ENCODE data around the gene HIBCH.
"Not testable (repeated sequence)": the region's sequence is repeated elsewhere in the genome, so short reads cannot be mapped to it uniquely, and the experiment has no call there.

Gene HIBCH

DNA sequence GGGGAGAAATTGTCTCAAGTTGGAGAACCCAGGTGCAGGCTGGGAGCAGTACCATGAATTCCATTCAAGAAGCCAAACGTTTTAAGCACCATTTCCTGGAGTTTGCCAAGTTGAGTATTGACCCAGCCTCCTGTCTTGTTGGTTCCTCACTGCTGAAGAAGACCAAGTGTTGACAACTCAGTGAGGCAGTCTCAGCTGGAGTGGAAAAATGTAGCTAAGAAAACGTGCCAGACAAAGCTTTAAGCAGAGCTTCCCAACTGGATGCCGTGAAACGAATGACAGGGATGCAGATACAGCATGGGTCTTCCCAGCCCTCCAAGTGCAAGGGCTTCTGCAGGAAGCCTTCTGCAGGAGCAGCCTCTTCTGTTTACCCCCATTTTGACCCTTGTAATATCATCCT is 23.0 kb upstream of the HIBCH start:
- DNase-seq, result no peak

- DNase-seq, result no peak
Measured at GRCh38 chr2:190340369-190340768, 20.7 kb upstream of the HIBCH start.

- DNase-seq, result no peak
Measured at GRCh38 chr2:190339394-190339793, 19.8 kb upstream of the HIBCH start.

DNA sequence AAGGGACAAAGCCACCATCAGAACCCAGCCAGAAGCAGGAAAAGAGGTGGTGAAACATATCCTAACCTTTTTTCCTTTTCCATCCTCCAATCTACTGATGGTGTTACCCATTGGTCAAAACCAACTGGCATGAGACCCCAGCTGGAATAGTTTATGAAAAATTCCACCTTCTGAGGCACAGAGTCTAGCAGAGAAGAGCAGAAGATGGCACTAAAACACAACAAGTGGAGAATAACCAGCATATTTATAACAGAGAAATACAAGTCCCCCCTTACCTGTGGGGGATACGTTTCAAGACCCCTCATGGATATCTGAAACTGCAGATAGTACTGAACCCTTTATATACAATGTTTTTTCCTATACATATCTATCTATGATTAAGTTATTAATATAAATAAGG is 18.8 kb upstream of the HIBCH start:
- no peak for DNase-seq

DNA sequence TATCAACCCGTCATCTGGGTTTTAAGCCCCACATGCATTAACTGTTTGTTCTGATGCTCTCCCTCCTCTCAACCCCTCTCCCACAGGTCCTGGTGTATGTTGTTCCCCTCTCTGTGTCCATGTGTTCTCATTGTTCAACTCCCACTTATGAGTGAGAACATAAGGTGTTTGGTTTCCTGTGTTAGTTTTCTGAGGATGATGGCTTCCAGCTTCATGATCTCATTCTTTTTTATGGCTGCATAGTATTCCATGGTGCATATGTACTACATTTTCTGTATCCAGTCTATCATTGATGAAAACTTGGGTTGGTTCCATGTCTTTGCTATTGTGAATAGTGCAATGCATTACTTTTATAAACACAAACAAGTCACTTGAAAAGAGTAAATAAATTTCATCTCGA is 16.8 kb upstream of the HIBCH start:
- DNase-seq, result no peak

DNA sequence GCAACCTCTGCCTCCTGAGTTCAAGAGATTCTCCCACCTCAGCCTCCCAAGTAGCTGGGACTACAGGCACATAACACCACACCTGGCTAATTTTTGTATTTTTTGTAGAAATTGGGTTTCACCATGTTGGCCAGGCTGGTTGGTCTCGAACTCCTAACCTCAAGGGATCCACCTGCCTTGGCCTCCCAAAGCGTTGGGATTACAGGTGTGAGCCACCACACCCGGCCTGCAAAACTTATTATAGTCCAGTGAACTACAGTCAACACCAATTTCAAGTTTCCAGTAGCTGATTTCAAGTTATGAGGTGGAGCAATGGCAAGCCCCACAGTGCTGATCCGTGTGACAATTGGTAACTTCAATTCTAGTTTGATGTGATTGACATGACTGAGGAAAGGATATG is 16.0 kb upstream of the HIBCH start:
- DNase-seq, result not testable (repeated sequence)

DNA sequence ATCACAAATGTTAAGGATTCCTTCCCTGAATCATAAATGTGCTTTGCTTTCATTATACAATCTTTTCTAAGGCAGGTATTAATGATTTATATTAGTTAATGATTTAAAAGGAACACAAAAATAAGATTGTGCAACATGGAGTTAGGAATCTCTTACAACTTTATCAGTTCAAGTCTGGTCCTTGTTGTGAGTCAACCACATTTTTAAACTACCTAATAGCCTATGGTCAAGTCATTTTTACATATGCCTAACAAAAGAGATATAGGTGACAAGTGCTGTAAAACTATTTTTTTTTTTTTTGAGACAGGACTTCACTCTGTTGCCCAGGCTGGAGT is 15.6 kb upstream of the HIBCH start:
- DNase-seq, result no peak

DNA sequence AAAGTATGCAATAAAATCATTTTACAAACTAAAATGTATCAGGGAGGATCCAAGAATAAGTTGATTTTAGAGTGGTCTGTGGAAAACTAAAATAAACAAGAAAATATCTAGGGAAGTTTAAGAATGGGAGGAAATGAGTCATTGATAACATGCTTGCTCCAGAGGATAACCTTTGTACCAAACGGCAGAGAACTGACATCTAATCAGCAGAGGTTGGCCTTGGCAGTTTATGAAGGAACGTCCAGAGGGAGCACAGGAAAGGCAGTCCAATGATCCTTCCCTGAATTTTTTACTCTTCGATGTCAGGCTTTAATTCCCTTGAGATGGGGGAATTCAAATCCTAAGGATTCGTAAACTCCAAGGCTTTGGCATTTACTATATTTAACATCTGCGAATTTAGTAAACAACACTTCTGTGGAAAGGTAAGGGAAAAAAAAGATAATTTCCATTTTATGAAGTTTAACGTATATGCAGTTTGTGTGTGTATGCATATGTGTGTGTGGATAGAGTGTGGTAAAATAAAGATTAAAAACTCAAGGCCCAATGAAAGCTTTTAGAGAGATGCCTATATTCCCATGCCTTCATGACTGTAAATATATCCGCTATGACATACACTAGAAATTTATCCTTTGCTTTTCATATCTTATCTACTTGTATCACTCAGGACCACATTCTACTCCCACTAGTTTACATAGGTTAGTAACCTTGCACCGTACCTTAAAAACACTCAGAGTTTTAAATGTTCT is 15.0 kb upstream of the HIBCH start:
- no peak for DNase-seq

- DNase-seq, result no peak
Measured at GRCh38 chr2:190333928-190334327, 14.3 kb upstream of the HIBCH start.

DNA sequence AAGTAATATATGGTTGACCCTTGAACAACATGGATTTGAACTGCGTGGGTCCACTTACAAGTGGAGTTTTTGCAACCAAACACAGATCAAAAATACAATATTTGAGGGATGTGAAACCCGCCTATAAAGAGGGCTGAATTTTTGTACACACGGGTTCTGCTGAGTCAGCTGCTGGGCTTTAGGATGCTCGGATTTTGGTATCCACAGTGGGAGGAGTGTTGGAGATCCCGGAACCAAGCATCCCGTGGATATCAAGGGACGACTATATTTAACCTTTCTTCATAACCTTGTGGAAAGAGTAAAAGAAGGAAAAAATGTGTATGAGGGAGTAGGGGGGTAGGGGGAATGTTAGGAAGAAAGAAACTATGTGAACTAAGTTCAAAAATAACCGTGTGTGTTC is 13.8 kb upstream of the HIBCH start:
- no peak for DNase-seq

GRCh38 chr2:190328573-190329147 is 9.0 kb upstream of the HIBCH start:
- DNase-seq, result no peak

GRCh38 chr2:190327867-190328572 is 8.4 kb upstream of the HIBCH start:
- DNase-seq, result no peak

GRCh38 chr2:190325588-190325987 is 6.0 kb upstream of the HIBCH start:
- DNase-seq, result no peak

- DNase-seq, result no peak
Measured at GRCh38 chr2:190323406-190323805, 3.8 kb upstream of the HIBCH start.

GRCh38 chr2:190320696-190321095 is 1.1 kb upstream of the HIBCH start:
- no peak for DNase-seq

DNA sequence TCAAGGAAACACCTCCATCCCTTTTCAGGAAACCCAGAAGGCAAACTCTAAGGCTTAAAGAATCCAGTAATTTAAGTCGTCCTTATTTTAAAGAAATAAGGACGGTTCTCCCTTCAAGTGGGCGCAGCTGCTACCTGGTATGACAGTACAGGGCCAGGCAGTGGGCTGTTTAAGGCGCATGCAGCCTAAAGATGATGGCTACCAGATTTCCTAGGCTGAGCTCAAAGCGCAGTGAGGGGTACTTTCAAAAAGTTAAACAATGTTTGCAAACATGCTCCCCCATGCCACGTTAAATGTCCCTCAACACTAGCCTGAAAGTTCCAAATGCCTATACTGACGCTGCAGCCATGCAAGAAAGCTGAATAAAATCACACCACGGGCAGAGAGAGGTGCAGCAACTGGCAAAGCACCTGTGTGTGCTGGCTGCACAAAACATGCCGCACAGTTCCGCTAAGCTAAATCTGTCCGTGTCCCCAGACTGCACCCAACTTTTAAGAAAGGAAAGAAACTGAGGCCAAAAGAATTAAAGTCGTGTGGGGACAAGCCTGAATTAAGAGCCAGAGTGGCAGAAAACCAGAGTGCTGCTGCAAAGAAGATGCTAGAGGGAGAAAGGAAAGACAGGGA is 583 bp downstream of the HIBCH start:
- DNase-seq, result no peak

DNA sequence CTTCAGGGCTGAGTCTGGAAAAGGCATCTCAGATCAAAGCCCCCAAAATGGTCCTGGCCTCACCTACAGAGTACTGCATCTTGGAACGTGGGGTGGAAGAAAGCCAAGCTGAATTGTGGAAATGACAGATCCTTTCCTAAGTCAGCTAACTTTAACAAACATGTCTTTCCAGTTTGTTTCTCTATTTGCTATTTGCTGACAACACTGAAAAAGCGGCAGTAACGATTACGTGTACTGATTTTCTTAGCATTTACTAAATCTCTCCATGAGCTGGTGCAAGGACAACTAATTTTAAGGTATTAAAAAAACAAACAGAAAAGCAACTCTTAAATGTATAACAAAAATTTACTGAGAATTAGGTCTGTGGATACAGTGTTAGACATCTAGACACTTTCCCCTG is 1.1 kb downstream of the HIBCH start:
- no peak for DNase-seq

- no peak for DNase-seq
Measured at GRCh38 chr2:190315273-190315672, 4.4 kb downstream of the HIBCH start.

DNA sequence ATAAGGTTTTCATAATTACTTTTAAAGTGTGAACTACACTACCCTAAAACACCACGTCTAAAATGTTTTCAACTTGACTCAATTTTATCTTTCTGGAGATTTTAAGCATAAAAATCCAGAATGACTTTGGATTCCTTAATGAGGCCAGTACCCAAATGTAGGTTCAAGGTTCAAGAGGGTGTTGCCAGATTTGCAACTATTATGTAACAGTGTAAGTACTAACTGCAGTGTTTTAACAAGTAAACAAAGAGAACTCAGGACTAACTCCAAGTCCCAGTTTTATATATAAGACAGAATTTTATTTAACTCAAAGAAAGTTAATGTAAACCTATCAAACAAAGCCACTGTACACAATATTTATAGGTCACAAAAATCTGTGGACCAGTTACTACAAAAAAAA is 5.7 kb downstream of the HIBCH start:
- no peak for DNase-seq

DNA sequence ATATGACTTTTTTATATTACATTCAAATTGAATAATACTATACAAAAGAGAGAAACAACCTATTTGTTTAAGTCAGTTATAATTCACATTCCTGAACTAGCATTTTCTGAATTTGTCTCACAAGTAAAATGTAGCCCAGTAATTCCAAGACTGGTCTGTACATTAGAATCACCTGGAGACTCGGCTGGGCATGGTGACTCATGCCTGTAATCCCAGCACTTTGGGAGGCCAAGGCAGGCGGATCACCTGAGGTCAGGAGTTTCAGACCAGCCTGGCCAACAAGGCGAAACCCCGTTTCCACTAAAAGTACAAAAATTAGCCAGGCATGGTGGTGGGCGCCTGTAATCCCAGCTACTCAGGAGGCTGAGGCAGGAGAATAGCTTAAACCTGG is 7.0 kb downstream of the HIBCH start:
- not testable (repeated sequence) for DNase-seq

- DNase-seq, result no peak
Measured at GRCh38 chr2:190311893-190312634, 7.6 kb downstream of the HIBCH start.

GRCh38 chr2:190308031-190308430 is 11.6 kb downstream of the HIBCH start:
- DNase-seq, result no peak

GRCh38 chr2:190304404-190304803 is 15.2 kb downstream of the HIBCH start:
- no peak for DNase-seq

Data from activated CD4-positive, alpha-beta T cell treated with anti-CD3 and anti-CD28 coated beads, Interleukin-2, amount 50 U/mL, for 1 hour (primary cell).